Central memory CD8-positive, alpha-beta T cell (primary cell): Measurements from ENCODE around the gene KHSRP.
A peak's percentile ranks its signal among the peaks of the same experiment; 100 is the strongest.

ENCODE experiments used
- ATAC-seq: fragments of 150-1000 bp; cut with Tn5 transposase; replicated peaks from 2 replicates; pipeline ENCODE4 v1.10.0; 2022; ENCODE audit warnings: mild to moderate bottlenecking, moderate FRiP score, moderate number of reproducible peaks; ENCODE audit not compliant: poor library complexity, severe bottlenecking; ENCODE audit errors: extremely low read depth
- DNase-seq, 2 donors: peaks; one replicate each; pipeline ENCODE4 v3.0.0; 2021; ENCODE audit warnings: low spot score in 2 of 2
- H3K27ac Mint-ChIP-seq: one replicate; pipeline ENCODE4 v1.8.0; 2022; ENCODE audit warnings: low read depth, mild to moderate bottlenecking, moderate library complexity, mixed read lengths
- H3K27me3 Mint-ChIP-seq: one replicate; pipeline ENCODE4 v1.8.0; 2022; ENCODE audit warnings: mixed read lengths
- H3K36me3 Mint-ChIP-seq: one replicate; pipeline ENCODE4 v1.8.0; 2022; ENCODE audit warnings: mild to moderate bottlenecking, moderate library complexity, mixed read lengths; ENCODE audit not compliant: insufficient read depth
- H3K4me1 Mint-ChIP-seq: one replicate; pipeline ENCODE4 v1.8.0; 2022; ENCODE audit warnings: mixed read lengths
- H3K4me3 Mint-ChIP-seq: one replicate; pipeline ENCODE4 v1.8.0; 2022; ENCODE audit warnings: mild to moderate bottlenecking, moderate library complexity, mixed read lengths
- H3K9me3 Mint-ChIP-seq: one replicate; pipeline ENCODE4 v1.8.0; 2022; ENCODE audit warnings: mixed read lengths

The KHSRP gene

GRCh38 chr19:6459262-6460098 is 34.9 kb upstream of the KHSRP start, which contains the start of gene SLC25A23:
SLC25A23 (minus strand) TSS chr19:6459792; CDS start chr19:6459628, 164 bp downstream.
- Mint-ChIP-seq H3K4me1 (peaks cover 26% of the 10 kb centered on the region), H3K27ac (peak within 1 kb of the TSS; percentile 93), H3K27me3 (no peaks in the 10 kb centered on the region), H3K4me3 (peak within 1 kb of the TSS; percentile 94), H3K9me3 (no peaks in the 10 kb centered on the region), H3K36me3 (peaks cover 14% of the 10 kb centered on the region)
- DNase-seq (no peak), ATAC-seq (no peak)

- Mint-ChIP-seq H3K36me3 (peaks cover 14% of the 10 kb centered on the region), H3K27ac (peak overlapping the region; percentile 83), H3K4me3 (peak overlapping the region; percentile 94), H3K4me1 (peaks cover 26% of the 10 kb centered on the region), H3K9me3 (no peaks in the 10 kb centered on the region), H3K27me3 (no peaks in the 10 kb centered on the region)
- ATAC-seq = no peak
- DNase-seq = no peak
Measured at GRCh38 chr19:6458695-6459261, 34.2 kb upstream of the KHSRP start.

GRCh38 chr19:6457958-6458694 is 33.5 kb upstream of the KHSRP start:
- H3K4me1 Mint-ChIP-seq = peaks cover 26% of the 10 kb centered on the region
- no peaks in the 10 kb centered on the region for H3K27me3 Mint-ChIP-seq
- DNase-seq (no peak), ATAC-seq (no peak)
- peak overlapping the region; percentile 83 for H3K27ac Mint-ChIP-seq
- H3K36me3 Mint-ChIP-seq = peaks cover 14% of the 10 kb centered on the region
- H3K4me3 Mint-ChIP-seq = peak overlapping the region; percentile 94
- no peaks in the 10 kb centered on the region for H3K9me3 Mint-ChIP-seq

DNA sequence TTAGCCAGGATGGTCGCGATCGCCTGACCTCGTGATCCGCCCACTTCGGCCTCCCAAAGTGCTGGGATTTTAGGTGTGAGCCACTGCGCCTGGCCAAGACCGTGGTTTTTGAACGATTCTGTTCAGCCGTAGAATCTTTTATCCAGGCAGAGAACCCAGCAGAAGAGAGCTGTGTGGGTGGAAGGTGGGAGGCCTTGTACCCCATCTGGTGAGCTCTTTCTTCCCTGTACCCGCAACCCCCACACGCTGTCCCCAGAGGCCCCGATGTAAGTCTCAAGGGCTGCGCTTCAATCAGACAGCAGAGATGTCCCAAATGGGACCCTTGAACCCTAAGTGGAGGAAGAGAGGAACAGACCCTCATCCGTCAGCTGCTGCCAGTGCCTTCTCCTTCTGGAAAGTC is 31.3 kb upstream of the KHSRP start:
- ATAC-seq = no peak
- Mint-ChIP-seq H3K27ac (no peak overlapping the region), H3K4me1 (peaks cover 21% of the 10 kb centered on the region), H3K9me3 (no peaks in the 10 kb centered on the region), H3K4me3 (no peak overlapping the region), H3K27me3 (no peaks in the 10 kb centered on the region), H3K36me3 (peaks cover 12% of the 10 kb centered on the region)
- no peak for DNase-seq

GRCh38 chr19:6453951-6454565 is 29.4 kb upstream of the KHSRP start:
- no peaks in the 10 kb centered on the region for H3K27me3 Mint-ChIP-seq
- ATAC-seq (no peak), DNase-seq (no peak)
- H3K4me3 Mint-ChIP-seq = no peak overlapping the region
- H3K9me3 Mint-ChIP-seq = no peaks in the 10 kb centered on the region
- peaks cover 4% of the 10 kb centered on the region for H3K36me3 Mint-ChIP-seq
- H3K4me1 Mint-ChIP-seq = peaks cover 9% of the 10 kb centered on the region
- H3K27ac Mint-ChIP-seq = no peak overlapping the region

DNA sequence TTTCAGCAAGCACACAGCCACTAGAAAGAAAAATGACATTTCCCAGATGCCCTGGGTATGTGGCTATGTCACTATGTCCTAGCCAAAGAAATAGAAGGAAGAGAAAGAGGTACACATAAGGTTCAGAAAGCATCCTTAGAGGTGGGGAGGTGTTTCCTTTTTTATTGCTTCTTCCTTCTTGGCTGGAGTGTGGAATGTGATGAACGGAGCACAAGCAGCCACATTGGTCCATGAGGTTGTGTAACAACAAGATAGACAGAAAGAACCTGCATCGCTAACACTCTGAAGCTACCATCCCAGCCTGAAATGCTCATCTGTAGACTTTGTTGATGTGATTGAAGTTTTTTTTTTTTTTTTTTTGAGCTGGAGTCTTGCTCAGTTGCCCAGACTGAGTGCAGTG is 28.3 kb upstream of the KHSRP start:
- no peak overlapping the region for H3K4me3 Mint-ChIP-seq
- DNase-seq (no peak), ATAC-seq (no peak)
- H3K27me3 Mint-ChIP-seq = no peaks in the 10 kb centered on the region
- H3K9me3 Mint-ChIP-seq = no peaks in the 10 kb centered on the region
- no peak overlapping the region for H3K27ac Mint-ChIP-seq
- H3K36me3 Mint-ChIP-seq = no peaks in the 10 kb centered on the region
- no peaks in the 10 kb centered on the region for H3K4me1 Mint-ChIP-seq

DNA sequence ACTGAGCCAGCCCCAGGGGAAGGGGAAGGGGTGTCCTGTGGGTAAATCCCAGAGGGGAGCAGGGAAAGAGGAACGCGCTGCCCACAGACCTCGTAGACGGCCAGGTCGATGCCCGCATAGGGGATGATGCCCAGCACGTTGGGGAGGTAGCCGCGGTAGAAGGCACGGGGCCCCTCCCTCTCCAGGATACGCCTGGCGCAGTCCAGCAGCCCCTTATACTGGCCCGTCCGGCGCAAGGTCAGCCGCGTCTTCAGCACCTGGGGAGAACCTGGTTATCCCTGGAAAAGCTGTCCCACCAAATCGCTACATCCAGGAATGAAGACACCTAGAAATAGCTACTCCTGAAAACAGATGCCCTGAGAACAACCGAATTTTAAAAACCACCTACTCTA is 27.6 kb upstream of the KHSRP start:
- no peak overlapping the region for H3K27ac Mint-ChIP-seq
- H3K27me3 Mint-ChIP-seq = no peaks in the 10 kb centered on the region
- H3K4me3 Mint-ChIP-seq = no peak overlapping the region
- DNase-seq (no peak), ATAC-seq (no peak)
- H3K36me3 Mint-ChIP-seq = no peaks in the 10 kb centered on the region
- no peaks in the 10 kb centered on the region for H3K4me1 Mint-ChIP-seq
- no peaks in the 10 kb centered on the region for H3K9me3 Mint-ChIP-seq

DNA sequence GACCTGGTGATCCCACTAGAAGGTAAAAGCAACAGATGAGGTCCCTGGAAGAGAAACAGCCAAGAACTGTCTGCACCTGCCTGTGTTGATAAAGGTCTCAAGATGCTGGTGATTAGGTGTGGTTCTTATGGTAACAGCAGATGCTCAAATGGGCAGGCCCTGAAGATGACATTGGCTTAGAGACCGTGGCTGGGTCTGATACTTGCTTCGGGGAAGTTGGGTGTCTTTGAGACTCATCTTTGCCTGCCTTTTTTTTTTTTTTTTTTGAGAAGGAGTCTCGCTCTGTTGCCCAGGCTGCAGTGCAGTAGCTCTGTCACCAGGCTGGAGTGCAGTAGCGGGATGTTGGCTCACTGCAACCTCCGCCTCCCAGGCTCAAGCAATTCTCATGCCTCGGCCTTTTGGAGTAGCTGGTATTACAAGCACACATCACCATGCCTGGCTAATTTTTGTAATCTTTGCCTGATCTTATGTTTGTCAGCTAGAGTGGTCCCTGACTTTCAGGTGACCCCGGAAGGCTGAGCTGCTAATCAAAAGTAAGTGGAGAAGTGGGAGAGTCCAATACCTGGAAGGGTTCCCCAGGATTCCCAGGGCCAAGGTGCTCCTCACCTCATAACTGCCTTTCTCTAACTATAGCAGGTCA is 27.1 kb upstream of the KHSRP start:
- Mint-ChIP-seq H3K27me3 (no peaks in the 10 kb centered on the region), H3K27ac (no peak overlapping the region), H3K36me3 (no peaks in the 10 kb centered on the region), H3K4me3 (no peak overlapping the region), H3K9me3 (no peaks in the 10 kb centered on the region), H3K4me1 (no peaks in the 10 kb centered on the region)
- DNase-seq (no peak), ATAC-seq (no peak)

DNA sequence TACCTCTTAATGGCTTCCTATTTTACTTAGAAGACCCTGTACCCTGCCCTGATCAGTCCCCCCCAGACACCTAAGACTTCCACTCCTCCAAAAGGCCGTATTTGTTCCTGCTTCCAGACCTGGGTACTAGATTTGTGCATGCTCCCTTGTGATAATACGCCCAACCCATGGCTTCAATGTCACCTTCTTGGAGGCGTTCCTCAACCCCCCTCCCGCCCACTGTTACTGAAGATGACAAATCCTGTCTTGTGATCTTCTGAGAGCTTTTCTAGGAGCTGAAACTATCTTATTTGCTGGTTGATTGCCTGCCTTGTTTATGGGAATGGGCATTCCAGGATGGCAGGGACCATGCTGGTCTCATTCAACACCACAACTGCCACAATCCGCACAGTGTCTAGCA is 25.6 kb upstream of the KHSRP start:
- H3K27ac Mint-ChIP-seq = no peak overlapping the region
- H3K4me1 Mint-ChIP-seq = no peaks in the 10 kb centered on the region
- no peak for DNase-seq
- H3K4me3 Mint-ChIP-seq = no peak overlapping the region
- H3K36me3 Mint-ChIP-seq = no peaks in the 10 kb centered on the region
- H3K27me3 Mint-ChIP-seq = no peaks in the 10 kb centered on the region
- no peak for ATAC-seq
- no peaks in the 10 kb centered on the region for H3K9me3 Mint-ChIP-seq

- no peak overlapping the region for H3K4me3 Mint-ChIP-seq
- ATAC-seq = no peak
Measured at GRCh38 chr19:6448045-6448444, 23.4 kb upstream of the KHSRP start.

GRCh38 chr19:6446452-6446851 is 21.8 kb upstream of the KHSRP start:
- Mint-ChIP-seq H3K9me3 (no peaks in the 10 kb centered on the region), H3K27ac (no peak overlapping the region), H3K4me1 (no peaks in the 10 kb centered on the region), H3K27me3 (no peaks in the 10 kb centered on the region), H3K36me3 (no peaks in the 10 kb centered on the region), H3K4me3 (no peak overlapping the region)
- no peak for ATAC-seq
- no peak for DNase-seq

More at GRCh38 chr19:6448045-6448444, 23.4 kb upstream of the KHSRP start:
- H3K27me3 Mint-ChIP-seq = no peaks in the 10 kb centered on the region
- no peaks in the 10 kb centered on the region for H3K36me3 Mint-ChIP-seq
- H3K27ac Mint-ChIP-seq = no peak overlapping the region
- no peak for DNase-seq
- H3K9me3 Mint-ChIP-seq = no peaks in the 10 kb centered on the region
- no peaks in the 10 kb centered on the region for H3K4me1 Mint-ChIP-seq

DNA sequence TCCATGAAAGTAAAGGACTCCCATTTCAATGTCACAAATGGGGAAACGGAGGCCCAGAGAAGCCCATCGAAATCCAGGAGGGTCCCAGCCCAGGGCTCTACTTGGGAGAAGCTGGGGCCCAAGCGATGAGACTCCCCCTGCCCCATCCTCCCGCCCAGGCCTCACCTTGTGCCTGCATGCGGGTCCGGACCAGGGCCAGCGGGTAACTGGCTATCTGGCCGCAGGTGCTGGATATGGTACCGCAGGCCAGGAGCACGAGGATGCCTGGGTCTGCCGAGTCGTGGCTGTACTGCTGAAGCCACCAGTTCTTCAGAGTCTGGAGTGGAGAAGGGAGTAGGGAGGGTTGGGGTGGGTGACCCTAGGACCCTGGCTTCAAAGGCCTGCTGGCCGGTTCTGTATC is 19.4 kb upstream of the KHSRP start:
- ATAC-seq (no peak), DNase-seq (no peak)
- Mint-ChIP-seq H3K4me1 (no peaks in the 10 kb centered on the region), H3K4me3 (no peak overlapping the region), H3K36me3 (no peaks in the 10 kb centered on the region), H3K27ac (no peak overlapping the region), H3K9me3 (no peaks in the 10 kb centered on the region), H3K27me3 (no peaks in the 10 kb centered on the region)
